HS-27A (cell line): ENCODE measurements around the gene DYNLT1.
"Not testable (repeated sequence)": the region's sequence is repeated elsewhere in the genome, so short reads cannot be mapped to it uniquely, and the experiment has no call there.

ENCODE experiments used
- DNase-seq: peaks from one replicate; pipeline ENCODE4 v3.0.0-alpha.2; 2012; ENCODE audit warnings: low read depth, missing footprints

DYNLT1 gene

DNA sequence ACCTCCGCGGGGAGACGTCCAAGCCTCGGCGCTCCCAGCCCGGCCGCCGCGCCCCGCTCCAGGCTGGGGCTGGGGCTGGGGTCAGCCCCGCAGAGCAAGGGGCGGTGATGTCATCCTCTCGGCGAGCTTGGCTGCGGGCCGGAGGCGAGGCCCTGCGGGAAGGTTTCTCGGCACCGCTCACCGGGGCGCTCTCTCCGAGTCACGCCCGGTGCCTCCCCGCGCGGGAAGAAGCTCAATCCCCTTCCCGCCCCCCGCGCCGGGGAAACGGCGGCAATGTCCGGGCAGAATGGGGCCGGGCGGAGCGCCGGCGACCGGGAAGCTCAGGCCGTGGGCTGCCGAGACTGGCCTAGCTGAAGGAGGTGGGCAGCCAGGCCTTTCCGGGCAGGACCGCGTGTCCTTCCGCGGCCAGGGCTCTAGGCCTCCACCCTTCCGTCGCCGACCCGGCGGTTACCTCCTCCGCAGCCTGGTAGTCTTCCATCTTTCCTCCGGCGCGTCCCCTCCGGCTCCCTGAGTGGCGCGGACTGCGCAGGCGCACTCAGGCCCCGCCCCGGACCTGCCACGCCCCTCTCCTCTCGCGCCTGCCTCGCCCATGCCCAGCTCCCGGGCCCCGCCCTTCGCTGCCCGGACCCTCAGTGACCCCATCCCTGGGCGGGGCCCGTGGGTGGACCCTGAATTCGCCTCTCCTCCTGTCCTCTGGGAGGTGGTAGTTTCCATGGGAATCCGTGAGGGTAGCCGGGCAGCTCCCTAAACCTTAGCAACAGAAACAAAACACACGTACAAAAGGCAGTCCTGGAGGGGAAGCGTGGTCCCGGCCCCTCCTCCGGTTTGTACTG is at the start of gene DYNLT1:
TSS of gene DYNLT1 (minus strand) at position 513 of the 833 bp plus-strand sequence. CDS start at position 478, 35 bp downstream.
- no peak for DNase-seq

DNA sequence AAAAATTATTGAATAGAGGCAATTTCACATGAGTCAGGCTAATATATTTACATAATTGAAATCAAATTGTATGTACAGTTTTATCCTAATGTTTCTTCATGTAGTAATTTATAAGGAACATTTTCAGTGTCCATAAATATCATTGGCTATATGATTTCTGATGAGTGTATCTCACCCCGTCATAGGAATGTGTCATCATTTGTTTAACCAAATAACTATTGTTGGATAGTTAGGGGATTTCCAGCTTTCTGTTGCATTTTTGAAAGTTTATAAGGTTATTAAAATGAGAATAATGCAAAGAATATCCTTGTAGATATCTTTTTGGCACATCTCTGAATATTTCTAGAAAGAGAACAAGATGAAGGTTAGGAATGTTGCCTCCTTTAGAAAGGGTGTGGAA is 44.3 kb upstream of the DYNLT1 start:
- no peak for DNase-seq

DNA sequence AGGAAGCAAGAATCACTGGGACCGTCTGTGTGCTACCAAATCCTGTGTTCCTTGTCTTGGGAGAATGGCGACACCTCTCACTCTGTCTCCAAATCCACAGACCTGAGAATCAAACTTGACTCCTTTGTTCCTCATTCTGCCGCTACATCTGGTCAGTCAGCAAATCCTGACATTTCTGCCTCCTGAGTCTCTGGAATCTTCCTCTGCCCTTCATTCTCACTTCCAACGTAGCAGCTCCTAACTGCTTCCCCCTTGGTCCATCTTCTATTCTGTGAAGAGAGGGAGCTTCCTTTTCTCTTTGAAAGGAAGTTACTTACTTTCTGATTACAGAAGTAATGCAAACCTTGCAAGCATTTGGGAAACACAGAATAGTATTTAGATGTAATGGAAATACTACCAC is 43.0 kb upstream of the DYNLT1 start:
- DNase-seq, result no peak

DNA sequence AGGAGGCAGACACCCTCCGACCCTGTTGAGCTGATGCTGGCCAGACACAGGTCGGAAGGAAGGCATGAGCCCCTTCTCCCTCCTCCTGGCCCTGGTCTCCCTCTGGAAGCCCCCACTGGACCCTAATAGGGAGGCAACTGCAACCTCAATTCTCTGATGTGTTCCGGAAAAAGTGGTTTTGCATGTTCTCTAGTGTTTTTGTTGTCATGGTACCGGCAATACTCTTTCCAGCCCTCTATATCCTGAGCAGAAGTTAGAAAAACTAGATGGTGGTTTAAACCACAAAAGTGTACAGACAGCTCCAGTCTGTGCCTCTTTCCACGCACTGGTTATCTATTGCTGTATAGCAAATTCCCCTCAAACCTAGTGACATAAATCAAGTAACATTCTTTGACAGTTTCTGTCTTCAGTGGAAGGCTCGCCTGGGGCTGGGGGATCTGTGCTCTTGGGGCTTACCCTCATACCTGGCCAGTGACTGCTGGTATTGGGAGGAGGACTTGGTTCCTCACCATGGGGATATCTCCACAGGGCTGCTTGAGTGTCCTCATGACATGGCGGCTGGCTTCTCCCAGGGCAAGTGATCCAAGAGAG is 42.3 kb upstream of the DYNLT1 start:
- no peak for DNase-seq

DNA sequence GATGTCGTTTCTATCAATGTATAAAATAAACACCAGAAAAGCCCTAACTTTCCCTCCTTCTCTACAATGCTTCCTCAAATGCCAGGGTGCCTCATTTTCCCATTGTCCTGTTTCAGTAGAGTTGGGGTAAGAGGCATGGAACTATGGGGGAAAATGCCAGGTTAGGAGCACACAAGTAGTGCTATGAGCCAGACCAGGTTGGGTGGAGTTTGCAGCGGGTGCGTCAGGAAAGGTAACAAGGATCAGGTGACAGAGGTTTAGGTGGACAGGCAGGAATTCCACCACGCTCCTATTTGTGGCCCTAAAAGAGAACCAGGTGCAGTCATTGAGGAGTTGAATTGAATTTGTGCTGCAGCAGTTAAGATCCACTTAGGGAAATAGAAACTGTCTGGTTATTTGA is 41.8 kb upstream of the DYNLT1 start:
- no peak for DNase-seq

DNA sequence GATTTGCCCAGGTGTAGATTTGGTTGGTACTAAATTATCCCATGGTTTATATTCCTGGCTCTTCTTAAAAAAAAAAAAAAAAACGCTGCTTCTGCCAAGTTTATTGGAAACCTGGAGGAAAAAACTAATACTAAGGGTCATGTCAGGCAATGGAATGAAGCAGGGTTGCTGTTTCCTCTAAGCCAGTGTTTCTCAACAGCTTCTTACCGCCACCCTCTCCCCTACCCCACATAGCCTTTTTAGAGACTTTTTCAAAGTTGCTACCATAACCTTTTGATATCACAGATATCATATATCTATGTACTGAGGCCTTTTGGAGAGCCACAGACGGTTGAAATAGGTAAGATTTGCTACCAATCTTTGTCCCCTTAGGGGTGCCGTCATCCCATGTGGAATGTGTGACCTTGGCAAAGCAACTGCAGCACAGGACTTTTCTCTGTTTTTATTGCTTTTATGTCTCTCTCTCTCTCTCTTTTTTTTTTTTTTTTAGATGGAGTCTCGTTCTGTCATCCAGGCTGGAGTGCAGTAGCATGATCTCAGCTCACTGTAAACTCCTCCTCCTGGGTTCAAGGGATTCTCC is 40.3 kb upstream of the DYNLT1 start:
- DNase-seq, result no peak

DNA sequence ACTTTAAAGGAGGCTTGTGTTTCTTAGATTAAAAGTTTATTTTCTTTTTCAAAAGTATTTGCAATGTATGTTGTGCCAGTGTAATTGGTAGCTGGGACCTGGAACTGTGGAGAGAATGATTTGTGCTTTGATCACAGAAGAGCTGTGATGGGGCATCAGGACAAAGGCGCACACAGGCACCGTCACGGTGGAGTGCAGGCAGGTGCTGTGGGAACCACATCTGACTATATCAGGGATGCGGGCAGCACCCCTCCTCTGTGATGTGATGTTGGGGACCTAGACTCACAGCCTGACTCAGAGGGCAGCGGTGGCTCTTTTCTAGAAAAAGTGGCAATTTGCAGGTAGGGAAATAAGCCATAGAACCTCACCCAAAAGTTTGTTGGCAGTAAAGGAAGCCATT is 39.8 kb upstream of the DYNLT1 start:
- DNase-seq, result no peak

DNA sequence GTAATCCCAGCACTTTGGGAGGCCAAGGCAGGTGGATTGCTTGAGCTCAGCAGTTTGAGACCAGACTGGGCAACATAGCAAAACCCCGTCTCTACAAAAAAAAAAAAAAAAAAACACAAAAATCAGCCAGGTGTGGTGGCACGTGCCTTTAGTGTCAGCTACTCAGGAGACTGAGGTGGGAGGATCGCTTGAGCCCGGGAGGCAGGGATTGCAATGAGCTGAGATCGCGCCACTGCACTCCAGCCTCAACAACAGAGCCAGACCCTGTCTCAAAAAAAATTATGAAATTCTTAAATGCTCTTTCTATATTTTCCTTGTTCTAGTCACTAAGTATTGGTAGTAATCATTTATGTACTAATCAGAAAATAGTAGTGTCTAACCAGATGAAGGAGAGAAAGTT is 35.9 kb upstream of the DYNLT1 start:
- no peak for DNase-seq

DNA sequence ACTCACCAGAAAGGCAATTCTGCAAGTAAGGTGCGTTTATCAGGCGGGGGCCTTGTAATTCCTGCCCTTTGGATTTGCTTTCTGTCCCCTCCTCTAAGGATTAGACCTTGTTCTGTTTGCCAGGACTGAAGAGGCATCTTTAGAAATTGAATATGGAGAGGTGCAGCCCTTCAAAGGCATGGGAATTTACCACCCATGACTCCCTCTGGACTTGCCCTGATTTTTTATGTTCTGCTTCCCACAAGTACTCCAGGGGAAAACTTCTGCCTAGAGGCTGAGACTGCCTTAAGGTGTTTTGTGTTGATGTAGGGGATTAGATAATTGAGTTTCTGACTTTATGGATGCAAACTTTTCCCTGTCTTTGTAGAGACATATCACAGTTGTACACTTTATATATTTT is 35.5 kb upstream of the DYNLT1 start:
- DNase-seq, result no peak

DNA sequence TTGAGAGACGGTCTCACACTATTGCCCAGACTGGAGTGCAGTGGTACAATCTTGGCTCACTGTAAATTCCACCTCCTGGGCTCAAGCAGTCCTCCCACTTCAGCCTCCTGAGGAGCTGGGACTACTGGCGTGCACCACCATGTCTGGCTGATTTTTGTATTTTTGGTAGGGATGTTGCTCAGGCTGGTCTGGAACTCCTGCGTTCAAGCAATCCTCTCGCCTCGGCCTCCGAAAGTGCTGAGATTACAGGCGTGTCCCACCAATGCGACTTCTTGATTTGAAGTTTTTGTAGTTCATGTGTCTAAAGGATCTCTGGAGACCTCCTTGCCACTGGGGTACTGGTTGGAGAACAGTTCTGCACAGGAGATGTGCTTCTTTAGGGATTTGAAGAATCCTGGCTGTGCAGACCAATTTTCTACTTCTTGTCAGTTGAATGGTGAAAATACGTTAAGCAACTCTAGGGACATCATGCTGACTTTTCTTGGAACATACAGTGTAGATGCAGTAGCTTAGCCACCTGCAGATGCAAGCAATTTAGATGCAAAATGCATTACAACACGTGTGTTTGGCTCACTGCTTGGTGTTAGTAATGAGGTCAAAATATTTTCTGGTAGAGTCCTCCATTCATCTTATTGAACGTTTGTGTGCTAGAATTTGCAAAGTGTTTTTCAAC is 33.5 kb upstream of the DYNLT1 start:
- no peak for DNase-seq

DNA sequence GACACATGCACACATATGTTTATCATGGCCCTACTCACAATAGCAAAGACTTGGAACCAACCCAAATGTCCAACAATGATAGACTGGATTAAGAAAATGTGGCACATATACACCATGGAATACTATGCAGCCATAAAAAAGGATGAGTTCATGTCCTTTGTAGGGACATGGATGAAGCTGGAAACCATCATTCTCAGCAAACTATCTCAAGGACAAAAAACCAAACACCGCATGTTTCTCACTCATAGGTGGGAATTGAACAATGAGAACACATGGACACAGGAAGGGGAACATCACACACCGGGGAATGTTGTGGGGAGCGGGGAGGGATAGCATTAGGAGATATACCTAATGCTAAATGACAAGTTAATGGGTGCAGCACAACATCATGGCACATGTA is 32.6 kb upstream of the DYNLT1 start:
- not testable (repeated sequence) for DNase-seq

DNA sequence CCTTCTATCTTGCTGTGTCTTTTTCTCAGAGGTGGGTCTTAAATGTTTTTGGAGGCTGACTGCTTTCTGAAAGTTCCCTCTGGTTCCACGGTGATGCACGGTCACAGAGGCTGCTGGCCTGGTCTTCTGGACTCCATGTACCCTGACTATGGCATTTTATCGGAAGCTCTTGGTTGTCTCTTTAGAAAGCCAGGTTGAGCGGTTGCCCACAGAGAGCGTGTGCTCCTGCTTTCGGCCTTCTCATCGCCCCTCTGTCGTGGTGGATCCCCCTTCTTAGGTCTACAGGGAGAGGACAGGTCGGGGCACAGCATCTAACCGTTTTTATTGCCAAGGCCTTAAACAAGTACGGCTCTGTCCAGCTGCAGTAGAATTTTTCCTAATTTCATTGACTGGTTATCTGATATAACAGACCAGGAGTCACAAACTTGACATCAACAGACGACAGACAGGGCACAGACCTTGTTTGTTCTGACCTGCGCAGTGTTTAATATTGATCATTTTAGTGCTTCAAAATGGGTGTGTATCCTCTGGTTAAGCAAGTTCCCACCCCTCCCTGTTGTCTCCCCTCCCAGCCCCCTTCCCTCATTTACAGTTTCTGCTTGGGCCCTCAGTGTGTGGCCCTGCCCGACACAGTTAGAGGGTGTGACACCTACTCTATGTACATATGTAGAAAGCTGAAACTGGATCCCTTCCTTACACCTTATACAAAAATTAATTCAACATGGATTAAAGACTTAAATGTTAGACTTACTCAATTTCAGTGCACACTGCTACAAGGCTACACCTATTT is 30.0 kb upstream of the DYNLT1 start:
- DNase-seq, result no peak

DNA sequence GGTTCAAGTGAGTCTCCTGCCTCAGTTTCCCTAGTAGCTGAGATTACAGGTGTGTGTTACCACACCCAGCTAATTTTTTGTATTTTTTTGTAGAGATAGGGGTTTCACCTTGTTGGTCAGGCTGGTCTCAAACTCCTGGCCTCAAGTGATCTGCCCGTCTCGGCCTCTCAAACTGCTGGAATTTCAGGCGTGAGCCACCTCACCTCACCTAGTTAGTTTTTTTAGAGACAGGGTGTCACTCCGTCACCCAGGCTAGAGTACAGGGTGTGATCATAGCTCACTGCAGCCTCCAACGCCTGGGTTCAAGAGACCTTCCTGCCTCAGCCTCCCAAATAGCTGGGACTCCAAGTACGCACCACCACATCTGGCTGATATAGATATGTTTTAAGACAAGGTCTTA is 28.2 kb upstream of the DYNLT1 start:
- no peak for DNase-seq

DNA sequence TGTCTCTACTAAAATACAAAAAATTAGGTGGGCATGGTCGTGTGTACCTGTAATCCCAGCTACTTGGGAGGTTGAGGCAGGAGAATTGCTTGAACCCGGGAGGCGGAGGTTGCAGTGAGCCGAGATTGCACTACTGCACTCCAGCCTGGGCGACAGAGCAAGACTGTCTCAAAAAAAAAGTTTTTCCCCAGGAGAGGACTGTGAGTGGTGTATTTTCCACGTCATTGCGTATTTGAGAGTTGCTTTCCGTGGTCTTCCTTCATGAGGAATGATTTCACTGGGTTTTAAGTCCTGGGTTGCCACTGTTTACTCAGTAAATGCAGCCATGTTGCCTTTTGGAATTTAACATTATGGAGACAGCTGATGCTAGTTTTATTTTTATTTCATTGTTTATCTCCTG is 27.6 kb upstream of the DYNLT1 start:
- DNase-seq, result not testable (repeated sequence)

DNA sequence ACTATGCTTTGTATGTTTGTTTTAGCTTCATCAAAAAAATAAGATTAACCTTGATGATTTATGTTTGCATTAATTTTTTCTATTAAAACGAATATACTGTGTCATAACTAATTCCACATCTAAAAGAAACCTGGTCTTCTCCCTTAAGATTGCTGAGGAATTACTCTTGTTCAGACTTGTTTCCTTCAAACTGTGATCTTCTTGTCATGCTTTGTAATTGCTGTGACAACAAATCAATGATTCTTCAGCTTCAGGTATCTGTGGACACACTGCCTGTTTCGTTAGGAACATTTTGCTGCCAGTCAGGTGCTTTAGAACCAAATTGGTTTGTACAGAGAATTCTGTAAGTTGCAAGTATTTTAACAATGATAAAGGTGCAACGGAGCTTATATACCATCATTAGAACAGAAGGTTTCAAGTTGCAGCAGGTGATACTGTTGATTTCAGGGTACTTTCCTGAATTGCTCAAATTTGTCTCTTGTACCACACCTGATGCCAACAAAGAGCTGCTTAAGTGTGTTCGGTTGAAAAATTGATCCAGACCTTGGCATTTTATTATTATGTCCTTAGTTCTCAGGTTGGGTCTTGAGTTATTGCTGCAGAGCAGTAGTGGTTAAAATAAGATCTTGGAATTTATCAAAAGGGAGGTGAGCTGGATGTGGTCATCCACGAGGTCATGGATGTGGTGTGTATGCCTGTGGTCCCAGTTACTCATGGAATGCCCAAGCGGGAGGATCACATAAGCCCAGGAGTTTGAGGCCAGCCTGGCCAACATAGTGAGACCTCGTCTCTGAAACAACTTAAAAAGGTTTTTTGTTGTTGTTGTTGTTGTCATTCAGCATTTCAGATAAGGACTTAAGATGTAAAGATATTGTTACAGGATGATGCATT is 24.8 kb upstream of the DYNLT1 start:
- DNase-seq, result no peak

DNA sequence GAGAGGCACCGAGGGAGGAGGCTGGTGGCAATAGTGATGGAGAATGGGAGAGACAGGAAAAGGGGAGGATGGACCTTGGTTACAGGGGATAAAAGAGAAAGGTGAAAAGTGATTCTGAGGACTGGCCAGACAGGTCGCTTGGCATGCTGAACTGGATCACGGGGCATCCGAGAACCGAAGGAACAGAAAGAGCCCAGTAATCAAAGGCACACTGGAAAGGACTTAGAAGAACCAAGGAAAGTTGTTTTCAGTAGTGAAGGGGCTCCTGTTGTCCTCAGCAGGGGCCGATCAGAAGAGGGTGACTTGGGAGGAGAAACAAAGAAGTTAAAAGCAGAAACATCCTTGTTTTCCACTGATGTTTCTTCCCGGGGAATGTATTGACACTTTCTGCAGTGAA is 24.2 kb upstream of the DYNLT1 start:
- DNase-seq, result no peak

DNA sequence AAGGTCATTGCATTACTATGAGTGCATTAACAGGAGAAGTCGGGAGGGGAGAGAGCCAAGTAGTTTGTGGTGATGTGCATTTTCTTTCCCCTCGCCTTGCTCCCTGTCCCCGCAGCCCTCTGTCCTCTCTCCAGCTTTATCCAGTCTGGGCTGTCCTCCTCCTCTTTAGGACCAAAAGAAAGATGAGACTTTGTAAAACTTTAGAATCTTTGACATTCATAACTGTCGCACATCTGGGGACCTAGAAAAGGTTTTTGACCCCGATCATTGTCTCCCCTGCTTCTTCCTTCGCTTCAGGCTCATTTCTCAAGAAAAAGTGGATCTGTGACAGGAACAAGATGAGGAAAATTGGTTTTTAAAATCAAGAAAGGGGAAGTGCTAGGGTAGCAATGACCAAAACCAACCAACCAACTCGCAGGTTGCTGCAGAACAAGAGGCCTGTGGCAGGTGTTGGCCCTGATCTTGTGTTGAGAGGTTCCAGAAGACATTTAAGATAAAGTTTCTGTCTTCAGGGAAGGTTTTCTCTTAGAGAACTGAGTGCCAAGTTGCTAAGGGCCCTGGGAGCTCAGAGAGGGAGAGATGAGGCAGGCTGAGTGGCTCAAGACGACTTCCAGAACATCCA is 22.9 kb upstream of the DYNLT1 start:
- DNase-seq, result no peak

DNA sequence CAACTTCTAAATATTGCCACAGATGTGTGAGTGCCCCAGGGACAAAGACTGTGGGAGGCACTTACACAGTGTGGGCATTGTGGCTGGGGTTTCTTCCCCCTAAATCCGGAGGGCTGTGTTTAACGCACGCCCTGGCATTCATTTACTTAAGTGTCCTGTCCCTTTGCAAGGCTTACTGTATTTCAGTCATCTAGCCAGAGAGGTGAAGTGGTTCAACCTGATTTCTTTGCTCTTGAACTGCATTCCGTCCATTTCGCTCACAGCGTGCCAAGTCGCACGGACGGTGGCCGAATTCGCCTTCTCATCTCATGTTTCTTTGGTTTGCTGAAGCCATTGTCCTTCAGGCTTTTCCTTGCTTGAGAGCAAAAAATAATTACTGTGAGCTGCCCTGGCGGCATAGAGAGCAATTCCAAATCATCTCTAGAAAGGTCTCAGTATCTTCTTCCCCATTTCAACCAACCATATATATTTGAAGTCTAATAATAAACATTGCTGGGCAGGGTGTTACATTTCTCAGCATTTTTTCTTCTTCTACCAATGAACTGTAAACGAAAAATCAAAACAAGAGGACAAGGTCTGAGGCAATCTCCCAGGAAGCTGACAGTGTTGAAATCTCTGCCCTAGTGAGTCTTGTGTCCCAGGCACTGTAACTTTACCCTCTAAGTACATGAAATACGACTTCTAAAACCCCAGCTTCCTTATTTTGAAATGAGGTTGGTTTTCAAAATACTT is 22.3 kb upstream of the DYNLT1 start:
- no peak for DNase-seq

DNA sequence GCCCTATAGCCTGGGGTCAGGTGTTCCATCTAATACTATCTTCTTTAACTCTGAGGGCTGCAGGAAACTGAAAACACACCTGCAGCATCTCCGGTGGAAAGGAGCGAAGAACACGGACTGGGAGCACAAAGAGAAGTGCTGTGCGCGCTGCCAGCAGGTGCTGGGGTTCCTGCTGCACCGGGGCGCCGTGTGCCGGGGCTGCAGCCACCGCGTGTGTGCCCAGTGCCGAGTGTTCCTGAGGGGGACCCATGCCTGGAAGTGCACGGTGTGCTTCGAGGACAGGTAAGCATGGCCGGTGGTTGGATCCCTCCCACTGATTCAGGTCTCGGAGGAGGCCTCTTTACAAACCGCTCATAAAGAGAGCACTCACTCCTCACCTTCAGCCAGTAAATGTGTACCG is 20.8 kb upstream of the DYNLT1 start:
- no peak for DNase-seq

DNA sequence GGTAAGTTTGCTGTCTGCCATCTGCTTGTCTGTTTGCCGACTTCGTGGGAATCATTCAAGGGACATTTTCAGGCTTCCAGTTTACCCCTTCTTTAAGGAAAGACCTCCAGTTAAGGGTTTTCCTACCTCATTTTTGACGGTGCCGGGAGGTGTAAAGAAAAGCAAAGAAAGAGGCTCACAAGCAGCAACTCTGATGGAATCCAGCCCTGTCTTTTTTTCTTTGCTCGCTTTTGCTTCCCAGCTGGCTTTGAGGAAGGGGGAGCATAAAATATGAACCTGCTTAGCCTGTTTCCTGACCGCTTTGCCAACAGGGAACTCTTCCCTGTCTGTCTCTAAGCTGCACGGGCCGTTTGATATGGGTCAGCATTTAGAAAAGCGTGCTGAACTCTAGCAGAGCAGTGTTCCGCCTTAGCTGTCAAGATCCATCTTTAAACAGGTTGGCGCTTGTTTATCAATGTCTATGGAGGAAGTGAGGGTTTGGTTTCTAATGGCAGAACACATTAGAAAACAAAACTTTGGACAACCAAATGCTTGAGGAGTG is 19.2 kb upstream of the DYNLT1 start:
- DNase-seq, result no peak
